IMR-90 (cell line): ENCODE data around the gene PCSK5. TPM values are rescaled to one million over a fixed set of nuclear protein-coding genes. Genes with fewer than 3 reads are reported as not detected.

ENCODE experiments used
- ATAC-seq: fragments of 200-7000 bp; cut with Tn5 transposase; 2 replicates; pipeline ENCODE4 v1.9.1; 2020; ENCODE audit warnings: low read depth, mild to moderate bottlenecking, moderate library complexity
- BruUV-seq: library from RNA; stranded (reverse); fragments of 400-500 nt; replicated peaks from 2 replicates; lab custom pipeline; 2021; lab: Mats Ljungman, UMichigan
- CTCF ChIA-PET: fragments of 300-600 bp; formaldehyde crosslinking; extraction: SDS; loops from one replicate; lab custom pipeline; 2021; ENCODE audit warnings: antibody characterized with exemption; lab: Yijun Ruan, JAX
- POLR2A ChIA-PET: fragments of 300-600 bp; sonication (Branson Sonifier 250); formaldehyde crosslinking; loops from one replicate; lab custom pipeline; 2022; ENCODE audit warnings: antibody characterized with exemption; ENCODE audit not compliant: unreplicated experiment; lab: Charles Lee
- DNase-seq: peaks from one replicate; pipeline ENCODE4 v3.0.0; 2013
- H2AFZ ChIP-seq: replicated peaks from 2 replicates; pipeline ENCODE3; 2013; ENCODE audit warnings: low read length, mild to moderate bottlenecking; ENCODE audit not compliant: poor library complexity
- H2AK5ac ChIP-seq: 2 replicates; pipeline ENCODE4 v1.6.1; 2013; ENCODE audit warnings: low read depth, low read length, inconsistent platforms
- H2AK9ac ChIP-seq: replicated peaks from 2 replicates; pipeline ENCODE3; 2013; ENCODE audit warnings: mild to moderate bottlenecking, low read depth, low read length, moderate library complexity; ENCODE audit not compliant: poor library complexity
- H2BK120ac ChIP-seq: 2 replicates; pipeline ENCODE4 v1.6.1; 2013; ENCODE audit warnings: low read depth, low read length, inconsistent platforms
- H2BK15ac ChIP-seq: 3 replicates; pipeline ENCODE4 v1.6.1; 2013; ENCODE audit warnings: low read depth, low read length, inconsistent platforms
- H2BK20ac ChIP-seq: 2 replicates; pipeline ENCODE4 v1.6.1; 2013; ENCODE audit warnings: low read depth, mild to moderate bottlenecking, inconsistent platforms, low read length, moderate library complexity
- H2BK5ac ChIP-seq: 2 replicates; pipeline ENCODE4 v1.6.1; 2013; ENCODE audit warnings: mild to moderate bottlenecking, low read depth, low read length, inconsistent platforms; ENCODE audit not compliant: poor library complexity, severe bottlenecking
- H3K14ac ChIP-seq: replicated peaks from 2 replicates; pipeline ENCODE4 v1.6.1; 2013; ENCODE audit warnings: low read depth, low read length, inconsistent platforms
- H3K18ac ChIP-seq: 2 replicates; pipeline ENCODE4 v1.6.1; 2013; ENCODE audit warnings: low read depth, low read length, control low read depth
- H3K23ac ChIP-seq: 2 replicates; pipeline ENCODE4 v1.6.1; 2013; ENCODE audit warnings: low read depth, low read length, inconsistent platforms
- H3K27ac ChIP-seq: 2 replicates; pipeline ENCODE4 v1.5.1; 2013; ENCODE audit warnings: mild to moderate bottlenecking, control low read depth, low read length; ENCODE audit not compliant: insufficient read depth
- H3K27me3 ChIP-seq: 2 replicates; pipeline ENCODE4 v1.6.1; 2013; ENCODE audit warnings: low read length; ENCODE audit not compliant: control insufficient read depth, insufficient read depth
- H3K36me3 ChIP-seq: 2 replicates; pipeline ENCODE4 v1.6.1; 2013; ENCODE audit warnings: low read length, mixed read lengths; ENCODE audit not compliant: control insufficient read depth, insufficient read depth
- H3K4ac ChIP-seq: 2 replicates; pipeline ENCODE4 v1.6.1; 2013; ENCODE audit warnings: low read depth, low read length, inconsistent platforms
- H3K4me1 ChIP-seq: 2 replicates; pipeline ENCODE4 v1.6.1; 2013; ENCODE audit warnings: low read length, mixed read lengths; ENCODE audit not compliant: control insufficient read depth, insufficient read depth
- H3K4me2 ChIP-seq: 2 replicates; pipeline ENCODE4 v1.6.1; 2013; ENCODE audit warnings: low read depth, mild to moderate bottlenecking, control low read depth, low read length, moderate library complexity
- H3K4me3 ChIP-seq: 2 replicates; pipeline ENCODE4 v1.5.1; 2013; ENCODE audit warnings: low read depth, mild to moderate bottlenecking, control low read depth, low read length, moderate library complexity; ENCODE audit not compliant: insufficient read depth
- H3K56ac ChIP-seq: 2 replicates; pipeline ENCODE4 v1.6.1; 2013; ENCODE audit warnings: low read length, inconsistent platforms; ENCODE audit not compliant: insufficient read depth; ENCODE audit errors: extremely low read depth
- H3K79me1 ChIP-seq, 2 experiments: 2 replicates each; pipeline ENCODE4 v1.6.1; 2013; ENCODE audit warnings: low read length in 2 of 2, inconsistent platforms in 1 of 2, low read depth in 1 of 2
- H3K9ac ChIP-seq: 2 replicates; pipeline ENCODE4 v1.6.1; 2013; ENCODE audit warnings: low read depth, low read length, control low read depth
- H3K9me1 ChIP-seq: 2 replicates; pipeline ENCODE4 v1.6.1; 2013; ENCODE audit warnings: low read length, inconsistent platforms; ENCODE audit not compliant: insufficient read depth
- H3K9me3 ChIP-seq: 2 replicates; pipeline ENCODE4 v1.6.1; 2013; ENCODE audit warnings: low read length; ENCODE audit not compliant: control insufficient read depth, insufficient read depth
- H4K20me1 ChIP-seq: 2 replicates; pipeline ENCODE4 v1.6.1; 2013; ENCODE audit warnings: low read length, inconsistent platforms; ENCODE audit not compliant: insufficient read depth
- H4K5ac ChIP-seq: 2 replicates; pipeline ENCODE4 v1.6.1; 2013; ENCODE audit warnings: mild to moderate bottlenecking, low read depth, low read length, control low read depth
- H4K8ac ChIP-seq, 2 experiments: 2 replicates each; pipeline ENCODE4 v1.6.1; 2013; ENCODE audit warnings: low read depth in 2 of 2, low read length in 2 of 2, control low read depth in 1 of 2, inconsistent platforms in 1 of 2
- H4K91ac ChIP-seq: 2 replicates; pipeline ENCODE4 v1.6.1; 2013; ENCODE audit warnings: low read depth, low read length, inconsistent platforms; ENCODE audit not compliant: insufficient read depth
- BHLHE40 ChIP-seq: fragments of 150-350 bp; IDR thresholded peaks from 2 replicates; pipeline ENCODE4 v1.6.1; 2016; ENCODE audit warnings: mild to moderate bottlenecking, low read depth, low read length
- CEBPB ChIP-seq: IDR thresholded peaks from 2 replicates; pipeline ENCODE4 v1.6.1; 2012; ENCODE audit warnings: low read depth, low read length, improper control_type of control experiment
- CHD1 ChIP-seq: IDR thresholded peaks from 2 replicates; pipeline ENCODE4 v1.6.1; 2012; ENCODE audit warnings: low read depth, low read length, improper control_type of control experiment
- CTCF ChIP-seq: conservative IDR thresholded peaks from 2 replicates; pipeline ENCODE4 v1.5.1; 2012; ENCODE audit warnings: mild to moderate bottlenecking, low read depth, low read length, improper control_type of control experiment
- ELK1 ChIP-seq: fragments of 150-350 bp; IDR thresholded peaks from 2 replicates; pipeline ENCODE4 v1.6.1; 2016; ENCODE audit warnings: low read depth, mild to moderate bottlenecking, low read length, moderate library complexity, borderline replicate concordance
- FOS ChIP-seq: fragments of 150-350 bp; IDR thresholded peaks from 2 replicates; pipeline ENCODE4 v1.6.1; 2016; ENCODE audit warnings: low read depth, low read length
- MAFK ChIP-seq: IDR thresholded peaks from 2 replicates; pipeline ENCODE4 v1.6.1; 2012; ENCODE audit warnings: low read depth, low read length, improper control_type of control experiment
- MAZ ChIP-seq: IDR thresholded peaks from 2 replicates; pipeline ENCODE4 v1.6.1; 2012; ENCODE audit warnings: low read depth, mild to moderate bottlenecking, low read length, improper control_type of control experiment, moderate library complexity, borderline replicate concordance
- MXI1 ChIP-seq: IDR thresholded peaks from 2 replicates; pipeline ENCODE4 v1.6.1; 2012; ENCODE audit warnings: low read depth, mild to moderate bottlenecking, low read length, moderate library complexity, borderline replicate concordance
- NFE2L2 ChIP-seq: fragments of 150-350 bp; IDR thresholded peaks from 2 replicates; pipeline ENCODE4 v1.6.1; 2016; ENCODE audit warnings: low read depth, mild to moderate bottlenecking, low read length
- POLR2A ChIP-seq: IDR thresholded peaks from 2 replicates; pipeline ENCODE4 v1.6.1; 2012; ENCODE audit warnings: mild to moderate bottlenecking, low read depth, low read length
- RAD21 ChIP-seq: IDR thresholded peaks from 2 replicates; pipeline ENCODE4 v1.6.1; 2012; ENCODE audit warnings: low read length, improper control_type of control experiment
- RCOR1 ChIP-seq: IDR thresholded peaks from 2 replicates; pipeline ENCODE4 v1.6.1; 2012; ENCODE audit warnings: mild to moderate bottlenecking, low read length, improper control_type of control experiment; ENCODE audit not compliant: insufficient replicate concordance
- RFX5 ChIP-seq: IDR thresholded peaks from 2 replicates; pipeline ENCODE4 v1.8.0; 2012; ENCODE audit warnings: low read depth, mild to moderate bottlenecking, low read length, moderate library complexity
- SMC3 ChIP-seq: fragments of 150-350 bp; IDR thresholded peaks from 2 replicates; pipeline ENCODE4 v1.6.1; 2016; ENCODE audit warnings: low read depth, mild to moderate bottlenecking, antibody characterized with exemption, low read length, moderate library complexity
- WGBS, 2 experiments: methylation state at CpG; one replicate each; pipeline versions ENCODE4 v1.1.5 to v1.1.7; 2013; ENCODE audit warnings: missing lambda C conversion rate in 2 of 2; ENCODE audit not compliant: insufficient read length in 1 of 2; ENCODE audit errors: extremely low coverage in 2 of 2; 5-methylcytosine and 5-hydroxymethylcytosine counted together
- dilution Hi-C: fragments of 300-500 bp; cut with HindIII; formaldehyde crosslinking; loops from one replicate; pipeline ENCODE4 v1.14.3; 2018; ENCODE audit warnings: low sequenced_read_pairs; ENCODE audit not compliant: unreplicated experiment
- in situ Hi-C: fragments of 300-500 bp; cut with MboI; formaldehyde crosslinking; loops from 3 replicates; pipeline ENCODE4 v1.14.3; 2019; ENCODE audit warnings: low sequenced_read_pairs, inconsistent platforms, mixed read lengths
- intact Hi-C: fragments of 100-400 bp; cut with micrococcal nuclease; formaldehyde crosslinking; loops from 2 replicates; pipeline ENCODE4 v1.10.0; 2022
- polyA plus RNA-seq, 3 experiments: library from polyadenylated mRNA; depleted of rRNA; stranded (reverse); fragments of >200 nt; gene quantifications; 2 replicates each; pipeline ENCODE4 v1.2.3, GENCODE V29; 2012; ENCODE audit warnings: low replicate concordance in 1 of 3
- total RNA-seq: library from RNA; depleted of rRNA; stranded (reverse); fragments of >200 nt; gene quantifications from 2 replicates; pipeline ENCODE4 v1.2.3, GENCODE V29; 2012
- TF ChIP-seq, protein P1 (sequence below): fragments of 150-350 bp; IDR thresholded peaks from 2 replicates; pipeline ENCODE4 v1.6.1; 2017; ENCODE audit warnings: mild to moderate bottlenecking, antibody characterized with exemption, low read length, low read depth

The PCSK5 gene
- total and polyA plus RNA-seq, 2 of the 4 experiments (the other 2 are of a cell fraction), result 1.5 to 3.0 TPM

- H3K27ac ChIP-seq, result no peak overlapping the region
- CTCF ChIA-PET, result no interaction called here
- H3K23ac ChIP-seq, result no peak overlapping the region
- POLR2A ChIA-PET, result no interaction called here
- dilution Hi-C loops (no loop called here), in situ Hi-C loops (no loop called here), intact Hi-C loops (no loop called here)
- H3K14ac ChIP-seq, result no peak overlapping the region
- no peak overlapping the region for H3K18ac ChIP-seq
- no peak for TF ChIP-seq CHD1
- TF ChIP-seq, protein P1, sequence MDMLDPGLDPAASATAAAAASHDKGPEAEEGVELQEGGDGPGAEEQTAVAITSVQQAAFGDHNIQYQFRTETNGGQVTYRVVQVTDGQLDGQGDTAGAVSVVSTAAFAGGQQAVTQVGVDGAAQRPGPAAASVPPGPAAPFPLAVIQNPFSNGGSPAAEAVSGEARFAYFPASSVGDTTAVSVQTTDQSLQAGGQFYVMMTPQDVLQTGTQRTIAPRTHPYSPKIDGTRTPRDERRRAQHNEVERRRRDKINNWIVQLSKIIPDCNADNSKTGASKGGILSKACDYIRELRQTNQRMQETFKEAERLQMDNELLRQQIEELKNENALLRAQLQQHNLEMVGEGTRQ, result no peak
- TF ChIP-seq SMC3, result no peak
- TF ChIP-seq CEBPB, result no peak
- TF ChIP-seq ELK1, result no peak
- TF ChIP-seq NFE2L2, result no peak
- TF ChIP-seq MXI1, result no peak
- TF ChIP-seq BHLHE40, result no peak
- no peak for TF ChIP-seq RCOR1
- no peak for TF ChIP-seq CTCF
- no peak for TF ChIP-seq FOS
- TF ChIP-seq RAD21, result no peak
- TF ChIP-seq RFX5, result no peak
- no peak for TF ChIP-seq MAFK
- TF ChIP-seq MAZ, result no peak
- TF ChIP-seq POLR2A, result no peak
- H2BK120ac ChIP-seq, result no peak overlapping the region
- no peak overlapping the region for H2AK5ac ChIP-seq
- H2AK9ac ChIP-seq, result no peak overlapping the region
- no peaks in the 10 kb centered on the region for H4K20me1 ChIP-seq
- H3K4me1 ChIP-seq, result no peaks in the 10 kb centered on the region
- H3K4ac ChIP-seq, result no peak overlapping the region
- no peak overlapping the region for H4K5ac ChIP-seq
- no peak overlapping the region for H2AFZ ChIP-seq
- WGBS, 2 experiments, result 20% methylated on average over 1 of the region's 6 CpGs; no CpG with 5 or more reads in 1 of the 2 experiments
- peaks cover 2% of the 10 kb centered on the region; the same call in 1 of the 2 replicates for H3K9me1 ChIP-seq
- no peak overlapping the region for H2BK15ac ChIP-seq
- no peaks in the 10 kb centered on the region for H3K79me1 ChIP-seq
- H3K9ac ChIP-seq, result no peak overlapping the region
- no peaks in the 10 kb centered on the region; the same call in 1 of the 2 replicates for H3K9me3 ChIP-seq
- H4K91ac ChIP-seq, result no peak overlapping the region
- H3K4me2 ChIP-seq, result no peak overlapping the region
- no TSS peak for BruUV-seq
- DNase-seq (no peak), ATAC-seq (no peak)
- no peak overlapping the region for H2BK20ac ChIP-seq
- no peaks in the 10 kb centered on the region for H3K36me3 ChIP-seq
- no peak overlapping the region for H4K8ac ChIP-seq
- no peak overlapping the region for H3K56ac ChIP-seq
- H3K4me3 ChIP-seq, result no peak overlapping the region
- peaks cover 19% of the 10 kb centered on the region for H3K27me3 ChIP-seq
- H2BK5ac ChIP-seq, result no peak overlapping the region
Measured at GRCh38 chr9:76355886-76356285, 465.4 kb downstream of the PCSK5 start.
